ENCODE results near the gene ABCG1.

ABCG1 gene

DNA sequence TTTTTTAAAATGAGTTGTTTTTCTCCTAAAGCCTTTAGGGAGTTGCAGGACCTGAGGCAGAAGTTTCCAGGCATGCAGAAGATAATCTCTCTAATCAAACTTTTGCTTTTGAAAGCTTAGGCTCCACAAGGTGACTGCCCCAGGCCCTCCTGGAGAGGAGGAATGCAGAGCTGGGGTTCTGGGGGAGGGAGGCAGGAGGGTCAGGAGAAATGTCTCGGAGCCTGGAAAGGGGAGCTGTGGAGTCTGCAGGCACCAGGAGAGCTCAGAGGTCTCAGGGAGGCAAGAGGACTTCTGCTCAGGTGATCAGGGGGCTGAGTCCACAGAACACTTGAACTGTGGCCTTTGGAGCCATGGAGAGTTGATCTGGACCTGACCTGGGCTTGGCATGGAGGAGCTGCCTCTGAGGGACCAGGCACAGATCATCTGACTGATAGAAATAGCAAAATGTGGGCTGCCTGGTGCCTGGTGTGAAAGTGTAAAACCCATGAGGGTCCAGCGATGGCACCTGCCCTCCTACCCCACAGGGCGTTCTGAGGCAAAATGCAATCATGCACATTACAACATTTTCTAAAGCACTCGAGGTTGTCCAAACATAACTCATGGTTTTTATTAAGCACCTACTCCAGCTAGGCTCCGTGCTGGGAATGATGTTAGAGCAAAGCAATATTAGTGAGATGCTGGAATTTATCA lies 10.0 kb upstream of the ABCG1 start:
- DNase-seq (ENCODE audit: insufficient read length, low spot score) (no peak), FAIRE-seq (no peak)
- TF ChIP-seq, protein P1, sequence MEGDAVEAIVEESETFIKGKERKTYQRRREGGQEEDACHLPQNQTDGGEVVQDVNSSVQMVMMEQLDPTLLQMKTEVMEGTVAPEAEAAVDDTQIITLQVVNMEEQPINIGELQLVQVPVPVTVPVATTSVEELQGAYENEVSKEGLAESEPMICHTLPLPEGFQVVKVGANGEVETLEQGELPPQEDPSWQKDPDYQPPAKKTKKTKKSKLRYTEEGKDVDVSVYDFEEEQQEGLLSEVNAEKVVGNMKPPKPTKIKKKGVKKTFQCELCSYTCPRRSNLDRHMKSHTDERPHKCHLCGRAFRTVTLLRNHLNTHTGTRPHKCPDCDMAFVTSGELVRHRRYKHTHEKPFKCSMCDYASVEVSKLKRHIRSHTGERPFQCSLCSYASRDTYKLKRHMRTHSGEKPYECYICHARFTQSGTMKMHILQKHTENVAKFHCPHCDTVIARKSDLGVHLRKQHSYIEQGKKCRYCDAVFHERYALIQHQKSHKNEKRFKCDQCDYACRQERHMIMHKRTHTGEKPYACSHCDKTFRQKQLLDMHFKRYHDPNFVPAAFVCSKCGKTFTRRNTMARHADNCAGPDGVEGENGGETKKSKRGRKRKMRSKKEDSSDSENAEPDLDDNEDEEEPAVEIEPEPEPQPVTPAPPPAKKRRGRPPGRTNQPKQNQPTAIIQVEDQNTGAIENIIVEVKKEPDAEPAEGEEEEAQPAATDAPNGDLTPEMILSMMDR (IDR thresholded peaks at IDR 0.05; ENCODE audit: insufficient read depth, missing control alignments) = no peak

DNA sequence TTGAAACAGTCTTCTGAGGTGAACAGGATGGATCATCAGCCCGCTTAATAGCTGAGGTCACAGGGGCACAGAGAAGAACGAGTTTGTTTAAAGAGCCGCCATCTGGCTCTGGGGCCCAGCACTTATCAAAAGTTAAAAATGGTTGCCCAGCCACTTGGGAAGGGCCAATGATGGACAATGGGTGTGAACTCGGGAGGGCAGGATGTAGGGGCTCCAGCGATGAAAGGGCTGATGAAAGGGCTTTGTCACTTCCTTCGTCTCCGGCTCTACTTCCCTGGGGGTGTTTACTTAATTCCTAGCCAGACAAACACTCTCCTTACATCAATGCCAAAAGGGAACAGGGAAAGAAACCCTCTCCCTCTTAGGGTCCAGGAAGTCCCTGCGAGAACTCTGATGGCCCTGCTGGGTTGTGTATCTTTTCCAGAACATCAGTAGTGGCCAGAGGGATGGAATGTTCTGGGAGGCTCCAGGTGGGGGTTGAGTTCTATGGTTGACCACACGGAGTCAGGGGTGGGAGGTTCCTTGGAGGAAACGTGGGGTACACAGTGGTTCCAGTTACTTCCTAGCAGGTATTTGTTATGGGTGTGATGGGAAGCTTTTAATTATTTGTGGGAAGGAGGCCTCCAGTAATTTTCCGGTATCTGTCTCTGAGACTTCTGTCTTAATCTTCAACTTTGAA lies 9.0 kb upstream of the ABCG1 start:
- TF ChIP-seq, protein P1 (IDR thresholded peaks at IDR 0.05; ENCODE audit: insufficient read depth, missing control alignments) = no peak
- FAIRE-seq (no peak), DNase-seq (ENCODE audit: insufficient read length, low spot score) (no peak)

DNA sequence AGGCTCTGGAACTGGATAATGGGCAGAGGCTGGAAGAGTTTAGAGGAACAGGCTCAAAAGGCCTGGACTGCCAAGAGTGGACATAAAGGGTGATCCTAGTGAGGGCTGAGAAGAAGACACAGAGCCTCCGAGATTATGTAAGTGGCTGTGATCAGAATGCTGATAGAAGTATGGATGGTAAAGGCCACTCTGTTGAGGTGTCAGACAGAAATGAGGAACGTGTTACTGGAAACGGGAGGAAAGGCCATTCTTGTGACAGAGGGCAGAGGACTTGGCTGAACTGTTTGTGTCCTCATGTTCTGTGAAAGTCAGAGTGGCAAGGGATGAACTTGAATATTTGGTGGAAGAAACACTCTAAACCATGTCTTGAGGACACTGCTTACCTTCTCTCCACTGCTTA lies 6.7 kb upstream of the ABCG1 start:
- TF ChIP-seq, protein P1 (IDR thresholded peaks at IDR 0.05; ENCODE audit: insufficient read depth, missing control alignments) = no peak
- DNase-seq (ENCODE audit: insufficient read length, low spot score) = no peak
- no peak for FAIRE-seq

DNA sequence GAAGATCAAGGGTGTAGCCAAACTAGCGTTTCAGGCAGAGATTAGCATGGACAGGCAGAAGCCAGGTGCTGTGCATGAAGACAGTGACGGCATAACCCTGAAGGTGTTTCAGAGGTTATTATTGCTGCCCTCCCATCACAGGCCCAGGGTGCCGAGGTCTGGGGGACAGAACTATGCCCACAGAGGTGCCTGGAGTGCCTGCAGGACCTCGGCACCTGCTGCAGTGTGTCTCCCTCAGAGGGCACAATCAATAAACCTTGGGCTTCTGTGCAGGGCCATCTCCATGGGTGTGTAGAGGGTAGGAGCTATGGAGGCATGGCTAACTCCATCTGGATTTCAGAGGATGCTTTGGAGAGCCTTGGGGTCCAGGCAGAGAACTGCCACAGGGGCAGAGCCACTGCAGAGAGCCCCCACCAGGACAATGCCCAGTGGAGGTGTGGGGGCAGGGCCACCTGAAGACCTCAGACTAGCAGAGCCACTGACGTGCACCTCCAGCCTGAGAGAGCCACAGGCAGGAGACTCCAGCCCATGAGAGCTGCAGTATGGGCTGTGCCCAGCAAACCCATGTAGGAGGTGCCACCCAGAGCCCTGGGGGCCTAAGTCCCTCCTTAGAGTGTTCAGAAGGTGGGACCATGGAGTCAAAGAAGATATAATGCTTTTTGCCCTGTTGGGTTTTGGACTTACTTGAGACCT lies 5.7 kb upstream of the ABCG1 start:
- no peak for DNase-seq (ENCODE audit: insufficient read length, low spot score)
- FAIRE-seq = no peak
- TF ChIP-seq, protein P1 (IDR thresholded peaks at IDR 0.05; ENCODE audit: insufficient read depth, missing control alignments) = no peak

DNA sequence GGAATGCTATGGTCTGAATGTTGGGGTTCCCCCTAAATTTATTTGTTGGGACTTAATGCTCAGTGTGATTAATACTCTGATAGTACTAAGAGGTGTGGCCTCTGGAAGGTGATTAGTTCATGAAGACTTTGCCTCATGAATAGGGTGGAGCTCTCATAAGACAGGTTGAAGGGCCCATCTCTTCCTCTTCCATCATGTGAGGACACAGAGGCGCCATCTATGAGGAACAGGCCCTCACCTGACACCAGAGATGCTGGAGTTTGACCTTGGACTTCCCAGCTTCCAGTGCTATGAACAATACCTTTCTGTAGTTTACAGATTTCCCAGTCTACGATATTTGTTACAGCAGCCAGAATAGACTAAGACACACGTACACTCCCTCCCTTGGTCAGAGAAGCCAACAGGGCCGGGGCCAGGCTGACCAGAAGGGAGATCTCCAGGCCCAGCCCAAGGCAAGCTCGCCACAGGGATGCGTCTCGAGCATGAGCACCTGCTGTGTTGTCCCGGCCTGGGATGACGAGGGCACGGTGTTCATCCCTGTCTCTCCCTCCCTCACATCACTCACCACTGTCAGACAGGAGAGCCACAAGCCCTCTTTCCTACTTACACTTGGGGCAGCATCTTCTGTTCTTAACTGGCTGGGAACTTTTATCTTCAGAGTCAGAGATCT lies 4.7 kb upstream of the ABCG1 start:
- TF ChIP-seq, protein P1 (IDR thresholded peaks at IDR 0.05; ENCODE audit: insufficient read depth, missing control alignments) = no peak
- FAIRE-seq = no peak
- DNase-seq (ENCODE audit: insufficient read length, low spot score) = no peak

DNA sequence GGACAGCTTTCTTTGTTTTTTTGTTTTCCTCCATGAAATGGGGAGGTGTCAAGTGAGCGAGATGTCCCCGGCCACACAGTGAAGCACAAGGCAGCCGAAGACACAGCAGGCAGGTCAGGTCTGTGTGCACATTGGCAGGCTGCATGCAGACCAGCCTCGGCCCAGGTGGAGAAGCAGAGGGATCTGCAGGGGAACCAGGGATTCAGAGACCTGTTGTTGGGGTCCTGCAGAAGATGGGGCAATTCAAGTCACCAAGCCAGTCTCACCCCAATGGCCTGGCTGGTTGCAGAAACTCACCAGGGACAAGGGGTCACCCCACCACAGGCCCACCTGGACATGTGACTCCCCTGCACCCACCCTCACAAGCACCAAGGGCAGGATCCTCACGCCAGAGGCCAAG lies 4.0 kb upstream of the ABCG1 start:
- no peak for DNase-seq (ENCODE audit: insufficient read length, low spot score)
- TF ChIP-seq, protein P1 (IDR thresholded peaks at IDR 0.05; ENCODE audit: insufficient read depth, missing control alignments) = no peak
- no peak for FAIRE-seq
